M059J (cell line): Measurements from ENCODE around the gene PVRIG. TPM values are rescaled to one million over a fixed set of nuclear protein-coding genes. Genes with fewer than 3 reads are reported as not detected.

Source experiments
- total RNA-seq: library from RNA; depleted of rRNA; stranded (reverse); fragments of >200 nt; shearing (Covaris generic); gene quantifications from 2 replicates; pipeline ENCODE4 v1.2.3, GENCODE V29; 2014; rRNA removed

Gene PVRIG
- total RNA-seq, 1 experiment from 2014 or later: not detected

Other genes with a start within 250 kb of the PVRIG start
- gene AZGP1, start 243.9 kb upstream of the PVRIG start, total RNA-seq: 0.62 TPM in 1 of 2 replicates, not detected in the other
- gene ZKSCAN1, start 204.4 kb upstream of the PVRIG start, total RNA-seq: 9.4 and 15.9 TPM in 2 replicates
- 7.4 TPM in 2 replicates for gene ZSCAN21, start 170.2 kb upstream of the PVRIG start, total RNA-seq
- 23.6 and 25.4 TPM in 2 replicates for gene ZNF3, start 138.2 kb upstream of the PVRIG start, total RNA-seq
- gene COPS6, start 131.0 kb upstream of the PVRIG start, total RNA-seq: 98.4 and 109 TPM in 2 replicates
- 146 and 183 TPM in 2 replicates for gene MCM7, start 118.6 kb upstream of the PVRIG start, total RNA-seq
- gene AP4M1, start 118.3 kb upstream of the PVRIG start, total RNA-seq: 21.7 and 23.3 TPM in 2 replicates
- gene TAF6, start 100.6 kb upstream of the PVRIG start, total RNA-seq: 60.7 and 93.2 TPM in 2 replicates
- gene CNPY4, start 100.3 kb upstream of the PVRIG start, total RNA-seq: 24.1 and 33.6 TPM in 2 replicates
- gene MBLAC1, start 93.0 kb upstream of the PVRIG start, total RNA-seq: 4.6 and 4.8 TPM in 2 replicates
- 145 and 157 TPM in 2 replicates for gene LAMTOR4, start 71.0 kb upstream of the PVRIG start, total RNA-seq
- 6.4 and 10.5 TPM in 2 replicates for gene TRAPPC14, start 61.2 kb upstream of the PVRIG start, total RNA-seq
- 1.9 and 3.9 TPM in 2 replicates for gene GAL3ST4, start 51.3 kb upstream of the PVRIG start, total RNA-seq
- gene GPC2, start 42.6 kb upstream of the PVRIG start, total RNA-seq: 2.8 and 4.2 TPM in 2 replicates
- 8.3 and 10.5 TPM in 2 replicates for gene STAG3, start 42.0 kb upstream of the PVRIG start, total RNA-seq
- gene SPDYE3, start 87.8 kb downstream of the PVRIG start, total RNA-seq: not detected in 2 replicates
- gene PILRB, start 138.2 kb downstream of the PVRIG start, total RNA-seq: 7.0 and 8.0 TPM in 2 replicates
- 0.54 TPM in 1 of 2 replicates, not detected in the other for gene PILRA, start 153.5 kb downstream of the PVRIG start, total RNA-seq
- 5.2 and 7.8 TPM in 2 replicates for gene ZCWPW1, start 208.8 kb downstream of the PVRIG start, total RNA-seq
- 32.7 and 48.2 TPM in 2 replicates for gene MEPCE, start 209.9 kb downstream of the PVRIG start, total RNA-seq
- gene PPP1R35, start 216.5 kb downstream of the PVRIG start, total RNA-seq: 17.7 and 23.7 TPM in 2 replicates
- 2.4 TPM in 1 of 2 replicates, not detected in the other for gene SPACDR, start 244.3 kb downstream of the PVRIG start, total RNA-seq